H1 (cell line): Measurements from ENCODE around the gene DEFB113. TPM values are rescaled to one million over a fixed set of nuclear protein-coding genes. Genes with fewer than 3 reads are reported as not detected.

Source experiments
- POLR2A ChIP-seq, 2 experiments: IDR thresholded peaks; 1 replicate in 1 of 2; 2 replicates in 1 of 2; pipeline ENCODE4 v1.6.1; 2011; ENCODE audit warnings: low read depth in 2 of 2, low read length in 2 of 2, mild to moderate bottlenecking in 2 of 2; ENCODE audit errors: control extremely low read depth in 1 of 2
- TBP ChIP-seq: IDR thresholded peaks from 2 replicates; pipeline ENCODE4 v1.6.1; 2011; ENCODE audit warnings: low read depth, low read length, improper control_type of control experiment
- polyA plus RNA-seq, 7 experiments: library from polyadenylated mRNA; depleted of rRNA in 3 of 7; stranded (reverse) in 5 of 7; unstranded in 2 of 7; fragments of >200 nt in 5 of 7; fragments of 200-250 nt in 2 of 7; gene quantifications; 1 replicate in 5 of 7; 2 replicates in 1 of 7; 4 replicates in 1 of 7; pipeline versions ENCODE4 v1.2.1 to v1.2.3, GENCODE V29; 2011 to 2013; ENCODE audit warnings: missing spikeins in 2 of 7, mixed read lengths in 2 of 7
- total RNA-seq: library from RNA; stranded (reverse); fragmentation: NEBNext Ultra II Directional; extraction: Animal tissue kit (Norgen Biotek cat#: 25700); gene quantifications from 2 replicates; pipeline ENCODE4 v1.2.1, GENCODE V29; 2021

DEFB113 gene
- total and polyA plus RNA-seq, 2 of the 8 experiments (the other 6 are each of a cell fraction or from before 2014, with no cell fraction given), result not detected

GRCh38 chr6:49978332-49979226, 9.2 kb upstream of the DEFB113 start (continued):
- no peak for TF ChIP-seq TBP
- TF ChIP-seq POLR2A (IDR thresholded peaks at IDR 0.05; ENCODE audit: control extremely low read depth in 1 of 2, low read depth in 2 of 2, low read length in 2 of 2), result no peak
